B cell (primary cell): ENCODE measurements around the gene SCGB1C2. TPM values are rescaled to one million over a fixed set of nuclear protein-coding genes. Genes with fewer than 3 reads are reported as not detected.
A peak's percentile ranks its signal among the peaks of the same experiment; 100 is the strongest.

Experiments used
- ATAC-seq: fragments of 200-7000 bp; cut with Tn5 transposase; one replicate; pipeline ENCODE4 v1.10.0; 2021; ENCODE audit warnings: low read depth, mild to moderate bottlenecking, moderate number of reproducible peaks, moderate library complexity
- CTCF ChIA-PET: fragments of 350-600 bp; sonication (Branson Sonifier 250); formaldehyde crosslinking; loops from one replicate; lab custom pipeline; 2021; ENCODE audit warnings: antibody characterized with exemption, inconsistent platforms; lab: Charles Lee
- POLR2A ChIA-PET: fragments of 350-600 bp; sonication (Branson Sonifier 250); formaldehyde crosslinking; loops from one replicate; lab custom pipeline; 2021; ENCODE audit warnings: antibody characterized with exemption; lab: Charles Lee
- DNase-seq: peaks from one replicate; pipeline ENCODE4 v3.0.0; 2013
- H2AFZ ChIP-seq: 2 replicates; pipeline ENCODE4 v1.6.1; 2012; ENCODE audit warnings: mild to moderate bottlenecking, low read depth, low read length; ENCODE audit not compliant: insufficient read depth, poor library complexity, severe bottlenecking
- H3K27ac ChIP-seq, 2 donors: 1 replicate in 1 of 2; 2 replicates in 1 of 2; pipeline ENCODE4 v1.5.1; 2012 to 2013; ENCODE audit warnings: low read length in 2 of 2, mild to moderate bottlenecking in 2 of 2, moderate library complexity in 1 of 2
- H3K27me3 ChIP-seq, 4 experiments: fragments of 200-600 bp in 1 of 4; sonication (generic) in 1 of 4; replicated peaks in 1 of 4; 1 replicate in 2 of 4; 2 replicates in 2 of 4; pipeline versions ENCODE4 v1.6.1 to v1.7.0; 2013 to 2016; ENCODE audit warnings: low read length in 3 of 4, mild to moderate bottlenecking in 2 of 4, mixed read lengths in 1 of 4, moderate library complexity in 1 of 4; ENCODE audit not compliant: insufficient read depth in 4 of 4, control insufficient read depth in 3 of 4; ENCODE audit errors: control extremely low read depth in 1 of 4
- H3K36me3 ChIP-seq, 2 experiments: replicated peaks in 1 of 2; 1 replicate in 1 of 2; 2 replicates in 1 of 2; pipeline versions ENCODE4 v1.6.1 to v1.7.1; 2013; ENCODE audit warnings: low read length in 1 of 2; ENCODE audit not compliant: insufficient read depth in 2 of 2, control insufficient read depth in 1 of 2; ENCODE audit errors: control extremely low read depth in 1 of 2, extremely low read depth in 1 of 2
- H3K4me1 ChIP-seq, 2 donors: fragments of 200-600 bp in 1 of 2; sonication (generic) in 1 of 2; 1 replicate in 1 of 2; 2 replicates in 1 of 2; pipeline versions ENCODE4 v1.5.1 to v1.6.1; 2013 to 2017; ENCODE audit warnings: low read length in 2 of 2; ENCODE audit not compliant: control insufficient read depth in 2 of 2, insufficient read depth in 2 of 2
- H3K4me2 ChIP-seq: replicated peaks from 2 replicates; pipeline ENCODE3; 2012; ENCODE audit warnings: mild to moderate bottlenecking, low read depth, low read length; ENCODE audit not compliant: poor library complexity, severe bottlenecking
- H3K4me3 ChIP-seq, 5 experiments: fragments of 200-600 bp in 1 of 5; sonication (generic) in 1 of 5; 1 replicate in 3 of 5; 2 replicates in 2 of 5; pipeline versions ENCODE4 v1.5.1 to v1.7.0; 2011 to 2016; ENCODE audit warnings: low read length in 4 of 5, mild to moderate bottlenecking in 4 of 5, low read depth in 2 of 5, control low read depth in 1 of 5, moderate library complexity in 1 of 5; ENCODE audit not compliant: insufficient read depth in 1 of 5; ENCODE audit errors: control extremely low read depth in 1 of 5, extremely low read depth in 1 of 5
- H3K79me2 ChIP-seq: fragments of 200-600 bp; sonication (generic); one replicate; pipeline ENCODE4 v1.6.0; 2016; ENCODE audit warnings: low read length; ENCODE audit not compliant: control insufficient read depth, insufficient read depth
- H3K9ac ChIP-seq: fragments of 200-600 bp; sonication (generic); 2 replicates; pipeline ENCODE4 v1.6.1; 2017; ENCODE audit warnings: mild to moderate bottlenecking, low read length, moderate library complexity
- H3K9me3 ChIP-seq, 3 donors: one replicate each; pipeline versions ENCODE4 v1.6.1 to v1.7.1; 2013; ENCODE audit warnings: low read length in 2 of 3; ENCODE audit not compliant: control insufficient read depth in 2 of 3, insufficient read depth in 1 of 3; ENCODE audit errors: control extremely low read depth in 1 of 3
- H4K20me1 ChIP-seq: 2 replicates; pipeline ENCODE4 v1.6.0; 2012; ENCODE audit warnings: mild to moderate bottlenecking, low read length; ENCODE audit not compliant: insufficient read depth, control insufficient read depth, poor library complexity, severe bottlenecking
- H3K27ac Mint-ChIP-seq: one replicate; pipeline ENCODE4 v1.8.0; 2021; ENCODE audit warnings: mixed read lengths
- H3K27me3 Mint-ChIP-seq: one replicate; pipeline ENCODE4 v1.8.0; 2021; ENCODE audit warnings: mixed read lengths
- H3K4me1 Mint-ChIP-seq: one replicate; pipeline ENCODE4 v1.8.0; 2021; ENCODE audit warnings: mixed read lengths
- H3K4me3 Mint-ChIP-seq: one replicate; pipeline ENCODE4 v1.8.0; 2021; ENCODE audit warnings: mixed read lengths
- H3K9me3 Mint-ChIP-seq: one replicate; pipeline ENCODE4 v1.8.0; 2022; ENCODE audit warnings: mixed read lengths; ENCODE audit not compliant: insufficient read depth
- CTCF ChIP-seq: fragments of 200-600 bp; IDR thresholded peaks from one replicate; pipeline ENCODE4 v1.8.0; 2022; ENCODE audit warnings: antibody characterized with exemption, mild to moderate bottlenecking
- EZH2 ChIP-seq: IDR thresholded peaks from 2 replicates; pipeline ENCODE4 v1.6.1; 2012; ENCODE audit warnings: borderline replicate concordance, low read depth, mild to moderate bottlenecking, moderate library complexity, low read length; ENCODE audit not compliant: insufficient read depth, poor library complexity, severe bottlenecking
- WGBS: methylation state at CpG from one replicate; pipeline ENCODE4 v1.1.5; 2013; ENCODE audit warnings: missing lambda C conversion rate; ENCODE audit not compliant: insufficient coverage; 5-methylcytosine and 5-hydroxymethylcytosine counted together
- intact Hi-C: fragments of 100-400 bp; cut with micrococcal nuclease; formaldehyde crosslinking; loops from one replicate; pipeline ENCODE4 v1.10.0; 2022
- polyA plus RNA-seq: library from polyadenylated mRNA; depleted of rRNA; stranded (reverse); fragments of >200 nt; gene quantifications from 2 replicates; pipeline ENCODE4 v1.2.3, GENCODE V29; 2012
- total RNA-seq, 2 donors: library from RNA; stranded (reverse); fragments of 120-200 nt in 1 of 2; gene quantifications; 1 replicate in 1 of 2; 2 replicates in 1 of 2; pipeline versions ENCODE4 v1.2.3 to v1.2.4, GENCODE V29; 2013 to 2022

The SCGB1C2 gene
- total and polyA plus RNA-seq, 2 donors (not counting 1 experiment from before 2014, with no cell fraction given), result not detected

GRCh38 chr17:182050-182751, 44.8 kb downstream of the SCGB1C2 start:
- Histone ChIP-seq H3K4me3 (no peak overlapping the region), H2AFZ (no peak overlapping the region), H3K9me3 (no peaks in the 10 kb centered on the region), H3K79me2 (no peaks in the 10 kb centered on the region), H3K36me3 (no peaks in the 10 kb centered on the region), H3K27ac (no peak overlapping the region), H3K4me2 (peak overlapping the region; percentile 43), H4K20me1 (no peaks in the 10 kb centered on the region), H3K4me1 (no peaks in the 10 kb centered on the region), H3K27me3 (peaks cover 0 to 44% (median 7%) of the 10 kb centered on the region in 4 experiments), H3K9ac (no peak overlapping the region)
- H3K27me3 Mint-ChIP-seq, result peaks cover 54% of the 10 kb centered on the region
- H3K4me1 Mint-ChIP-seq, result peaks cover 5% of the 10 kb centered on the region
- WGBS, result 83% methylated on average over 14 of the region's 18 CpGs
- ChIA-PET POLR2A (no interaction called here), CTCF (no interaction called here)
- no peak for TF ChIP-seq EZH2
- no peak for TF ChIP-seq CTCF
- ATAC-seq (no peak), DNase-seq (no peak)
- H3K4me3 Mint-ChIP-seq, result peak overlapping the region; percentile 33
- no peak overlapping the region for H3K27ac Mint-ChIP-seq
- intact Hi-C loops, result no loop called here
- H3K9me3 Mint-ChIP-seq, result no peaks in the 10 kb centered on the region

- H3K36me3 ChIP-seq, result no peaks in the 10 kb centered on the region
- Mint-ChIP-seq H3K9me3 (no peaks in the 10 kb centered on the region), H3K4me1 (peaks cover 5% of the 10 kb centered on the region), H3K4me3 (no peak overlapping the region), H3K27ac (no peak overlapping the region), H3K27me3 (peaks cover 50% of the 10 kb centered on the region)
- H3K9me3 ChIP-seq, result no peaks in the 10 kb centered on the region
- H3K4me1 ChIP-seq, result no peaks in the 10 kb centered on the region
- no peak overlapping the region for H2AFZ ChIP-seq
- 97% methylated on average over 6 of the region's 8 CpGs for WGBS
- DNase-seq (no peak), ATAC-seq (no peak)
- ChIA-PET POLR2A (no interaction called here), CTCF (no interaction called here)
- no peak overlapping the region for H3K4me2 ChIP-seq
- no peak overlapping the region for H3K9ac ChIP-seq
- no peaks in the 10 kb centered on the region for H4K20me1 ChIP-seq
- no peaks in the 10 kb centered on the region for H3K79me2 ChIP-seq
- H3K27me3 ChIP-seq, result peaks cover 0 to 44% (median 7%) of the 10 kb centered on the region in 4 experiments
- H3K27ac ChIP-seq, result no peak overlapping the region
- no peak overlapping the region for H3K4me3 ChIP-seq
- intact Hi-C loops, result no loop called here
- no peak for TF ChIP-seq CTCF
- TF ChIP-seq EZH2, result no peak
These were observed 45.7 kb downstream of the SCGB1C2 start for GRCh38 chr17:183021-183420.
